DND-41 (cell line): Measurements from ENCODE around the gene LUZP2.

Experiments
- CTCF ChIP-seq: IDR thresholded peaks from 2 replicates; pipeline ENCODE4 v1.5.1; 2012; ENCODE audit warnings: borderline replicate concordance, low read length, moderate library complexity, mild to moderate bottlenecking; ENCODE audit not compliant: poor library complexity, severe bottlenecking; ENCODE audit errors: extremely low read depth
- EZH2 ChIP-seq: IDR thresholded peaks from 3 replicates; pipeline ENCODE4 v1.6.1; 2012; ENCODE audit warnings: borderline replicate concordance, low read depth, mild to moderate bottlenecking, moderate library complexity, low read length, inconsistent platforms; ENCODE audit not compliant: severe bottlenecking

- peak; percentile 60 for TF ChIP-seq CTCF
- no peak for TF ChIP-seq EZH2
Observed at GRCh38 chr11:24738972-24739371, 242.1 kb downstream of the LUZP2 start.
